Neural cell (in vitro differentiated cells): Measurements from ENCODE around the gene CCL17. TPM values are rescaled to one million over a fixed set of nuclear protein-coding genes. Genes with fewer than 3 reads are reported as not detected.

Experiments used
- H2AFZ ChIP-seq: fragments of 200-600, 300-800 bp; sonication (generic), shearing (Covaris generic); 2 replicates; pipeline ENCODE4 v1.6.0; 2014; ENCODE audit warnings: low read depth, mild to moderate bottlenecking, antibody characterized with exemption, low read length, moderate library complexity
- H3F3A ChIP-seq: fragments of 200-600 bp; shearing (Covaris generic); 2 replicates; pipeline ENCODE4 v1.6.1; 2016; ENCODE audit warnings: mild to moderate bottlenecking, moderate library complexity, mixed read lengths, antibody characterized with exemption, low read length; ENCODE audit not compliant: insufficient read depth, poor library complexity, severe bottlenecking
- H3K27ac ChIP-seq: fragments of 200-600, 300-800 bp; sonication (generic), shearing (Covaris generic); 2 replicates; pipeline ENCODE4 v1.5.1; 2014; ENCODE audit warnings: mild to moderate bottlenecking, low read length, moderate library complexity
- H3K27me3 ChIP-seq: fragments of 300-800, 200-600 bp; sonication (generic), shearing (Covaris generic); 2 replicates; pipeline ENCODE4 v1.6.0; 2014; ENCODE audit warnings: mild to moderate bottlenecking, low read depth, low read length, moderate library complexity; ENCODE audit not compliant: insufficient read depth
- H3K36me3 ChIP-seq: fragments of 300-800, 200-600 bp; sonication (generic), shearing (Covaris generic); 2 replicates; pipeline ENCODE4 v1.5.1; 2014; ENCODE audit warnings: mild to moderate bottlenecking, antibody characterized with exemption, low read length, moderate library complexity; ENCODE audit not compliant: insufficient read depth
- H3K4me2 ChIP-seq: fragments of 300-800, 200-600 bp; sonication (generic), shearing (Covaris generic); 2 replicates; pipeline ENCODE4 v1.6.0; 2014; ENCODE audit warnings: mild to moderate bottlenecking, low read length
- H3K4me3 ChIP-seq: fragments of 300-800, 200-600 bp; sonication (generic), shearing (Covaris generic); 2 replicates; pipeline ENCODE4 v1.5.1; 2014; ENCODE audit warnings: mild to moderate bottlenecking, low read length, moderate library complexity
- H3K79me2 ChIP-seq: fragments of 200-600 bp; shearing (Covaris generic); replicated peaks from 2 replicates; pipeline ENCODE4 v1.6.0; 2014; ENCODE audit warnings: mild to moderate bottlenecking, low read length, moderate library complexity; ENCODE audit not compliant: insufficient read depth
- H3K9ac ChIP-seq: fragments of 300-800, 200-600 bp; sonication (generic), shearing (Covaris generic); 2 replicates; pipeline ENCODE4 v1.6.1; 2016; ENCODE audit warnings: mild to moderate bottlenecking, low read length, mixed read lengths
- H3K9me2 ChIP-seq: fragments of 200-600 bp; shearing (Covaris generic); 2 replicates; pipeline ENCODE4 v1.6.1; 2016; ENCODE audit warnings: mild to moderate bottlenecking, low read length, mixed read lengths; ENCODE audit not compliant: insufficient read depth
- H3K9me3 ChIP-seq: fragments of 200-600, 300-800 bp; sonication (generic), shearing (Covaris generic); 2 replicates; pipeline ENCODE4 v1.6.1; 2016; ENCODE audit warnings: mild to moderate bottlenecking, mixed run types, low read length, moderate library complexity, mixed read lengths
- H4K20me1 ChIP-seq: fragments of 200-600 bp; shearing (Covaris generic); 2 replicates; pipeline ENCODE4 v1.6.1; 2016; ENCODE audit warnings: mild to moderate bottlenecking, mixed run types; ENCODE audit not compliant: insufficient read depth
- CTCF ChIP-seq: fragments of 450-650 bp; IDR thresholded peaks from 2 replicates; pipeline ENCODE4 v1.5.1; 2014; ENCODE audit warnings: antibody characterized with exemption, mild to moderate bottlenecking, moderate library complexity; ENCODE audit not compliant: poor library complexity, severe bottlenecking
- EP300 ChIP-seq: fragments of 450-650 bp; conservative IDR thresholded peaks from 2 replicates; pipeline ENCODE4 v1.6.1; 2014; ENCODE audit warnings: antibody characterized with exemption, mild to moderate bottlenecking, moderate library complexity; ENCODE audit not compliant: poor library complexity, severe bottlenecking
- EZH2 ChIP-seq: fragments of 200-600, 300-800 bp; shearing (Covaris generic), sonication (generic); IDR thresholded peaks from 2 replicates; pipeline ENCODE4 v1.6.1; 2014; ENCODE audit warnings: antibody characterized with exemption, low read length, borderline replicate concordance, mild to moderate bottlenecking; ENCODE audit not compliant: insufficient read depth, poor library complexity, severe bottlenecking
- MXI1 ChIP-seq: fragments of 450-650 bp; conservative IDR thresholded peaks from 2 replicates; pipeline ENCODE4 v1.6.1; 2014; ENCODE audit warnings: antibody characterized with exemption, mild to moderate bottlenecking; ENCODE audit not compliant: poor library complexity, severe bottlenecking
- POLR2AphosphoS5 ChIP-seq: IDR thresholded peaks from 2 replicates; pipeline ENCODE4 v1.6.1; 2012
- RAD21 ChIP-seq: fragments of 450-650 bp; conservative IDR thresholded peaks from 2 replicates; pipeline ENCODE4 v1.6.1; 2014; ENCODE audit warnings: antibody characterized with exemption, mild to moderate bottlenecking, moderate library complexity
- REST ChIP-seq: IDR thresholded peaks from 2 replicates; pipeline ENCODE4 v1.6.1; 2012; ENCODE audit warnings: borderline replicate concordance
- SMC3 ChIP-seq: fragments of 450-650 bp; conservative IDR thresholded peaks from 2 replicates; pipeline ENCODE4 v1.6.1; 2014; ENCODE audit warnings: antibody characterized with exemption, mild to moderate bottlenecking, moderate library complexity; ENCODE audit not compliant: poor library complexity
- TAF1 ChIP-seq: IDR thresholded peaks from 2 replicates; pipeline ENCODE4 v1.6.1; 2012; ENCODE audit warnings: low read depth
- polyA plus RNA-seq: library from polyadenylated mRNA; depleted of rRNA; stranded (reverse); fragments of >200 nt; gene quantifications from 2 replicates; pipeline ENCODE4 v1.2.3, GENCODE V29; 2014

Gene CCL17
- polyA plus RNA-seq, 1 donor from 2014 or later, result not detected

- no peak for TF ChIP-seq REST
These were observed 40.9 kb downstream of the CCL17 start (continued) for GRCh38 chr16:57445510-57445909.

DNA sequence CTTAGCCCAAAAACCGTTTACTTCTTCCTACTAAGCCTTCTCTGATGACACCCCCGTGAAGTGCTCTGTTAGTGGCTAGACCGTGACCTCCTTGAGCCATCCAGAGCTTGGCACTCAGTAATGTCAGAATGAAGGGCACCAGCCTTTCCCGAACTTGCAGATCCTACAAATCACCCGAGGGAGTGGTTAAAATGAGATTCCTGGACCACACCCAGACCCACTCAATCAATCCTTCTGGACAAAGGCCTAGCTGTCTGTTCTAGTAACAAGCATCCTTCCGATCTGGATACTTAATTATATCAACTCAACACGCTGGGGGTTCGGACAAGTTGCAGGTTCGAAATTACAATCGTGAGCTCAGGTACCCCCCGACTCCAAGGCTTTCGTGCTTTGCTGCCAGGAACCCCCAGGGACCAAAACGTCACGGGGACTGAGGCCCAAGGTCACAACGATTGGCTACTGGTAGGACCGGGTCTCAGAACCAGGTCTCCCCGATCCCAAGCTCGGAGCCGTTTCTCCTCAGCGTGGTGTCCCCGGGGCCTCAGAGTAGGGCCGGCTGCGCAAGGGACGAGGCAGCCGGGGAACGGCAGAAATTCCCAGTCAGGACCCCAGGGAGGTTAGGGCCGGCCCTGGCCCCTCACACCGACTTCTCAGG, 42.1 kb downstream of the CCL17 start:
- Histone ChIP-seq H3K9me2 (no peaks in the 10 kb centered on the region), H3K9ac (peak overlapping the region; percentile 97), H3K36me3 (no peaks in the 10 kb centered on the region), H4K20me1 (no peaks in the 10 kb centered on the region), H3F3A (no peaks in the 10 kb centered on the region), H2AFZ (peak overlapping the region; percentile 88), H3K9me3 (no peaks in the 10 kb centered on the region), H3K4me2 (peak overlapping the region; percentile 79), H3K79me2 (peaks cover 26% of the 10 kb centered on the region), H3K27ac (peak overlapping the region; percentile 90), H3K4me3 (peak overlapping the region; percentile 97), H3K27me3 (no peaks in the 10 kb centered on the region)
- TF ChIP-seq RAD21 (no peak), SMC3 (no peak), EZH2 (no peak), CTCF (no peak), POLR2AphosphoS5 (no peak), EP300 (no peak), TAF1 (no peak), MXI1 (no peak), REST (no peak)
